Neural cell (in vitro differentiated cells): ENCODE data around the gene CRIP3. TPM values are rescaled to one million over a fixed set of nuclear protein-coding genes. Genes with fewer than 3 reads are reported as not detected.

Experiments used
- H2AFZ ChIP-seq: fragments of 200-600, 300-800 bp; sonication (generic), shearing (Covaris generic); 2 replicates; pipeline ENCODE4 v1.6.0; 2014; ENCODE audit warnings: low read depth, mild to moderate bottlenecking, antibody characterized with exemption, low read length, moderate library complexity
- H3F3A ChIP-seq: fragments of 200-600 bp; shearing (Covaris generic); 2 replicates; pipeline ENCODE4 v1.6.1; 2016; ENCODE audit warnings: mild to moderate bottlenecking, moderate library complexity, mixed read lengths, antibody characterized with exemption, low read length; ENCODE audit not compliant: insufficient read depth, poor library complexity, severe bottlenecking
- H3K27ac ChIP-seq: fragments of 200-600, 300-800 bp; sonication (generic), shearing (Covaris generic); 2 replicates; pipeline ENCODE4 v1.5.1; 2014; ENCODE audit warnings: mild to moderate bottlenecking, low read length, moderate library complexity
- H3K27me3 ChIP-seq: fragments of 300-800, 200-600 bp; sonication (generic), shearing (Covaris generic); 2 replicates; pipeline ENCODE4 v1.6.0; 2014; ENCODE audit warnings: mild to moderate bottlenecking, low read depth, low read length, moderate library complexity; ENCODE audit not compliant: insufficient read depth
- H3K36me3 ChIP-seq: fragments of 300-800, 200-600 bp; sonication (generic), shearing (Covaris generic); 2 replicates; pipeline ENCODE4 v1.5.1; 2014; ENCODE audit warnings: mild to moderate bottlenecking, antibody characterized with exemption, low read length, moderate library complexity; ENCODE audit not compliant: insufficient read depth
- H3K4me2 ChIP-seq: fragments of 300-800, 200-600 bp; sonication (generic), shearing (Covaris generic); 2 replicates; pipeline ENCODE4 v1.6.0; 2014; ENCODE audit warnings: mild to moderate bottlenecking, low read length
- H3K4me3 ChIP-seq: fragments of 300-800, 200-600 bp; sonication (generic), shearing (Covaris generic); 2 replicates; pipeline ENCODE4 v1.5.1; 2014; ENCODE audit warnings: mild to moderate bottlenecking, low read length, moderate library complexity
- H3K79me2 ChIP-seq: fragments of 200-600 bp; shearing (Covaris generic); replicated peaks from 2 replicates; pipeline ENCODE4 v1.6.0; 2014; ENCODE audit warnings: mild to moderate bottlenecking, low read length, moderate library complexity; ENCODE audit not compliant: insufficient read depth
- H3K9ac ChIP-seq: fragments of 300-800, 200-600 bp; sonication (generic), shearing (Covaris generic); 2 replicates; pipeline ENCODE4 v1.6.1; 2016; ENCODE audit warnings: mild to moderate bottlenecking, low read length, mixed read lengths
- H3K9me2 ChIP-seq: fragments of 200-600 bp; shearing (Covaris generic); 2 replicates; pipeline ENCODE4 v1.6.1; 2016; ENCODE audit warnings: mild to moderate bottlenecking, low read length, mixed read lengths; ENCODE audit not compliant: insufficient read depth
- H3K9me3 ChIP-seq: fragments of 200-600, 300-800 bp; sonication (generic), shearing (Covaris generic); 2 replicates; pipeline ENCODE4 v1.6.1; 2016; ENCODE audit warnings: mild to moderate bottlenecking, mixed run types, low read length, moderate library complexity, mixed read lengths
- H4K20me1 ChIP-seq: fragments of 200-600 bp; shearing (Covaris generic); 2 replicates; pipeline ENCODE4 v1.6.1; 2016; ENCODE audit warnings: mild to moderate bottlenecking, mixed run types; ENCODE audit not compliant: insufficient read depth
- CTCF ChIP-seq: fragments of 450-650 bp; IDR thresholded peaks from 2 replicates; pipeline ENCODE4 v1.5.1; 2014; ENCODE audit warnings: antibody characterized with exemption, mild to moderate bottlenecking, moderate library complexity; ENCODE audit not compliant: poor library complexity, severe bottlenecking
- EP300 ChIP-seq: fragments of 450-650 bp; conservative IDR thresholded peaks from 2 replicates; pipeline ENCODE4 v1.6.1; 2014; ENCODE audit warnings: antibody characterized with exemption, mild to moderate bottlenecking, moderate library complexity; ENCODE audit not compliant: poor library complexity, severe bottlenecking
- EZH2 ChIP-seq: fragments of 200-600, 300-800 bp; shearing (Covaris generic), sonication (generic); IDR thresholded peaks from 2 replicates; pipeline ENCODE4 v1.6.1; 2014; ENCODE audit warnings: antibody characterized with exemption, low read length, borderline replicate concordance, mild to moderate bottlenecking; ENCODE audit not compliant: insufficient read depth, poor library complexity, severe bottlenecking
- MXI1 ChIP-seq: fragments of 450-650 bp; conservative IDR thresholded peaks from 2 replicates; pipeline ENCODE4 v1.6.1; 2014; ENCODE audit warnings: antibody characterized with exemption, mild to moderate bottlenecking; ENCODE audit not compliant: poor library complexity, severe bottlenecking
- POLR2AphosphoS5 ChIP-seq: IDR thresholded peaks from 2 replicates; pipeline ENCODE4 v1.6.1; 2012
- RAD21 ChIP-seq: fragments of 450-650 bp; conservative IDR thresholded peaks from 2 replicates; pipeline ENCODE4 v1.6.1; 2014; ENCODE audit warnings: antibody characterized with exemption, mild to moderate bottlenecking, moderate library complexity
- REST ChIP-seq: IDR thresholded peaks from 2 replicates; pipeline ENCODE4 v1.6.1; 2012; ENCODE audit warnings: borderline replicate concordance
- SMC3 ChIP-seq: fragments of 450-650 bp; conservative IDR thresholded peaks from 2 replicates; pipeline ENCODE4 v1.6.1; 2014; ENCODE audit warnings: antibody characterized with exemption, mild to moderate bottlenecking, moderate library complexity; ENCODE audit not compliant: poor library complexity
- polyA plus RNA-seq: library from polyadenylated mRNA; depleted of rRNA; stranded (reverse); fragments of >200 nt; gene quantifications from 2 replicates; pipeline ENCODE4 v1.2.3, GENCODE V29; 2014

CRIP3 gene
- polyA plus RNA-seq, 1 donor from 2014 or later, result 3.7 TPM

- no peaks in the 10 kb centered on the region for H3K9me3 ChIP-seq
- no peak overlapping the region for H3K9ac ChIP-seq
- no peaks in the 10 kb centered on the region for H3K79me2 ChIP-seq
- TF ChIP-seq SMC3 (no peak), EZH2 (no peak), POLR2AphosphoS5 (no peak), REST (no peak), EP300 (no peak), RAD21 (no peak)
- no peaks in the 10 kb centered on the region for H3F3A ChIP-seq
- no peaks in the 10 kb centered on the region for H3K36me3 ChIP-seq
- peaks cover 21% of the 10 kb centered on the region for H3K27me3 ChIP-seq
- H3K4me2 ChIP-seq, result no peak overlapping the region
- H4K20me1 ChIP-seq, result no peaks in the 10 kb centered on the region
- H3K9me2 ChIP-seq, result no peaks in the 10 kb centered on the region
- no peak overlapping the region for H3K4me3 ChIP-seq
- H2AFZ ChIP-seq, result no peak overlapping the region
- H3K27ac ChIP-seq, result no peak overlapping the region
Measured at GRCh38 chr6:43278524-43279078, 30.0 kb downstream of the CRIP3 start.

GRCh38 chr6:43277643-43278523, 30.7 kb downstream of the CRIP3 start:
- no peak overlapping the region for H2AFZ ChIP-seq
- no peaks in the 10 kb centered on the region for H3K79me2 ChIP-seq

More at GRCh38 chr6:43277643-43278523, 30.7 kb downstream of the CRIP3 start:
- Histone ChIP-seq H3K4me3 (no peak overlapping the region), H3K27ac (no peak overlapping the region), H3K36me3 (no peaks in the 10 kb centered on the region), H3K27me3 (peaks cover 21% of the 10 kb centered on the region), H3K9me3 (no peaks in the 10 kb centered on the region), H3F3A (no peaks in the 10 kb centered on the region), H4K20me1 (no peaks in the 10 kb centered on the region), H3K4me2 (no peak overlapping the region), H3K9ac (no peak overlapping the region), H3K9me2 (no peaks in the 10 kb centered on the region)
- no peak for TF ChIP-seq REST
- TF ChIP-seq POLR2AphosphoS5, result no peak
- TF ChIP-seq MXI1, result no peak
- TF ChIP-seq RAD21, result no peak
- no peak for TF ChIP-seq CTCF
- TF ChIP-seq SMC3, result no peak
- TF ChIP-seq EP300, result no peak
